Stomach (tissue), 4 donors: ENCODE results near the gene ESPN.

Experiments
- CTCF ChIP-seq, 7 experiments: fragments of 450-650 bp in 4 of 7; fragments of 200-600 bp in 3 of 7; sonication (generic) in 3 of 7; IDR thresholded peaks; one replicate each; pipeline ENCODE4 v1.5.1; 2016 to 2019; ENCODE audit warnings: antibody characterized with exemption in 7 of 7, control low read depth in 2 of 7, mild to moderate bottlenecking in 1 of 7
- EP300 ChIP-seq: sonication (generic); formaldehyde crosslinking; IDR thresholded peaks from one replicate; pipeline ENCODE4 v1.6.1; 2017; ENCODE audit warnings: antibody characterized with exemption
- POLR2A ChIP-seq, 4 donors: fragments of 450-650 bp; IDR thresholded peaks; one replicate each; pipeline ENCODE4 v1.6.1; 2016; ENCODE audit warnings: antibody characterized with exemption in 4 of 4, control low read depth in 2 of 4, mild to moderate bottlenecking in 1 of 4, moderate library complexity in 1 of 4

- TF ChIP-seq EP300 (no peak), POLR2A (IDR thresholded peaks at IDR 0.05) (no peak), CTCF (IDR thresholded peaks at IDR 0.05) (no peak)
These were observed 64.8 kb downstream of the ESPN start for GRCh38 chr1:6489383-6489765.
